Brain microvascular endothelial cell (primary cell): ENCODE data around the gene MROH2A.

Experiments
- DNase-seq: peaks from one replicate; pipeline ENCODE4 v3.0.0-alpha.2; 2020
- H3K27ac ChIP-seq: fragments of 250-450 bp; sonication (Bioruptor Pico); 2 replicates; pipeline ENCODE4 v1.5.1; 2020; ENCODE audit warnings: mild to moderate bottlenecking, moderate library complexity
- H3K27me3 ChIP-seq: fragments of 250-450 bp; sonication (Bioruptor Pico); replicated peaks from 2 replicates; pipeline ENCODE4 v1.5.1; 2020; ENCODE audit warnings: mild to moderate bottlenecking
- H3K36me3 ChIP-seq: fragments of 250-450 bp; sonication (Bioruptor Pico); replicated peaks from 2 replicates; pipeline ENCODE4 v1.5.1; 2020; ENCODE audit warnings: mild to moderate bottlenecking
- H3K4me3 ChIP-seq: 2 replicates; pipeline ENCODE4 v1.5.1; 2011; ENCODE audit warnings: low read depth, mild to moderate bottlenecking, control low read depth, low read length, moderate library complexity
- in situ Hi-C: cut with HindIII; loops from 2 replicates; pipeline ENCODE4 v1.10.0; 2017; ENCODE audit warnings: low sequenced_read_pairs, low pct_ligation_motif_present
- TF ChIP-seq, protein P1 (sequence below): IDR thresholded peaks from 2 replicates; pipeline ENCODE4 v1.5.1; 2011; ENCODE audit warnings: low read depth, mild to moderate bottlenecking, moderate library complexity, low read length, control low read depth, inconsistent platforms; ENCODE audit errors: missing control alignments

Gene MROH2A

DNA sequence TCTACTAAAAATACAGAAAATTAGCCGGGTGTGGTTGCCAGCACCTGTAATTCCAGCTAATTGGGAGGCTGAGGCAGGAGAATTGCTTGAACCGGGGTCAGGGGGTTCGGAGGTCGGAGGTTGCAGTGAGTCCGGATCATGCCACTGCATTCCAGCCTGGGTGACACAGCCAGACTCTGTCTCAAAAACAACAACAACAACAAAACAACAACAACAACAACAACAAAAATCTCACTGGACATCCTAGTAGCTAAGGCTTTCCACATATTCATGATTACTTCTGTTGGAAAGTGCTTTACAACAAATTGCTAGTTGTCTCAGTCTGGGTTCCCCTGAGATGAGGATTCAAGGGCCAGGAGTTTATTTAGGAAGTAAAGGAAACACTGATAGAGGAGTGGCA is 4.3 kb upstream of the MROH2A start:
- no peak overlapping the region for H3K4me3 ChIP-seq
- in situ Hi-C loops, result no loop called here
- no peaks in the 10 kb centered on the region for H3K36me3 ChIP-seq
- H3K27me3 ChIP-seq, result no peaks in the 10 kb centered on the region
- H3K27ac ChIP-seq, result no peak overlapping the region
- no peak for DNase-seq
- TF ChIP-seq, protein P1, sequence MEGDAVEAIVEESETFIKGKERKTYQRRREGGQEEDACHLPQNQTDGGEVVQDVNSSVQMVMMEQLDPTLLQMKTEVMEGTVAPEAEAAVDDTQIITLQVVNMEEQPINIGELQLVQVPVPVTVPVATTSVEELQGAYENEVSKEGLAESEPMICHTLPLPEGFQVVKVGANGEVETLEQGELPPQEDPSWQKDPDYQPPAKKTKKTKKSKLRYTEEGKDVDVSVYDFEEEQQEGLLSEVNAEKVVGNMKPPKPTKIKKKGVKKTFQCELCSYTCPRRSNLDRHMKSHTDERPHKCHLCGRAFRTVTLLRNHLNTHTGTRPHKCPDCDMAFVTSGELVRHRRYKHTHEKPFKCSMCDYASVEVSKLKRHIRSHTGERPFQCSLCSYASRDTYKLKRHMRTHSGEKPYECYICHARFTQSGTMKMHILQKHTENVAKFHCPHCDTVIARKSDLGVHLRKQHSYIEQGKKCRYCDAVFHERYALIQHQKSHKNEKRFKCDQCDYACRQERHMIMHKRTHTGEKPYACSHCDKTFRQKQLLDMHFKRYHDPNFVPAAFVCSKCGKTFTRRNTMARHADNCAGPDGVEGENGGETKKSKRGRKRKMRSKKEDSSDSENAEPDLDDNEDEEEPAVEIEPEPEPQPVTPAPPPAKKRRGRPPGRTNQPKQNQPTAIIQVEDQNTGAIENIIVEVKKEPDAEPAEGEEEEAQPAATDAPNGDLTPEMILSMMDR, result no peak

DNA sequence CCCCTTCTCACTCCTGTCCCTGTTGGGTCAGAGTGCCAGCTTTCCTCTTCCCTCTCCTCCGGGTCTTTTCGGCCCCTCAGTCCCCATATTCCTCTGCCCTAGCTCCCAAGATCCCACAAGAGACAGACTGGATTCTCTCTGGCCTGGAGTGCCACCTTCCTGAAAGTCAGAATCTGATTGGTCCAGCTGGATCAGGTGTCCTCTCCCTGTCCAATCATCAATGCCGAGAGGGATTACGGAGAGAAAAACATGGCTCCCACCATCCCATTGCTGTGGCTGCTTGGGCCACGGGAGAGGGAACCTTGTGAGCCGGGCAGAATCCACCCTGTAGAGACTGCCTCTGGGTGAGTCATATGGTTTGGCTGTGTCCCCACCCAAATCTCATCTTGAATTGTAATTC is 2.7 kb upstream of the MROH2A start:
- Histone ChIP-seq H3K36me3 (no peaks in the 10 kb centered on the region), H3K4me3 (no peak overlapping the region), H3K27me3 (no peaks in the 10 kb centered on the region), H3K27ac (no peak overlapping the region)
- DNase-seq, result no peak
- in situ Hi-C loops, result no loop called here
- TF ChIP-seq, protein P1, result no peak

DNA sequence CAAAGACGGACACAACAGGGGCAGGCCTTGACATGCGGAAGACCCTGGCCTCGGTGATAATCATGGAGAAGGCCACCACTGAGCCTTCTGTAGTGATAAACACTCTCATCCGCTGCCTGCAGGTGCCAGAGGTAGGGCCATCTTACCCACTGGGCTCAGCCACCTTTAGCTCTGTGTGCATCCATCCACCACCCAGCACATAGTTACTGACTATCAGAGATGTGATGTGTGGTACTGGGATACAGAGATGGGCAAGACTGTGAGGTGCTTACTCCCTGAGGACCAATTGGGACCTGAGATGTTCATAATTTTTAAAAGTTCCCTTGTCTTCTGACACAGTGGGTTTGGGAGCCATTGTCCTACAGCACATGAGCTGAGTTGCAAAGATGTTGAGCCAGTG is 1.6 kb downstream of the MROH2A start:
- Histone ChIP-seq H3K27me3 (no peaks in the 10 kb centered on the region), H3K27ac (no peak overlapping the region), H3K36me3 (no peaks in the 10 kb centered on the region), H3K4me3 (no peak overlapping the region)
- TF ChIP-seq, protein P1, result no peak
- in situ Hi-C loops, result no loop called here
- no peak for DNase-seq

DNA sequence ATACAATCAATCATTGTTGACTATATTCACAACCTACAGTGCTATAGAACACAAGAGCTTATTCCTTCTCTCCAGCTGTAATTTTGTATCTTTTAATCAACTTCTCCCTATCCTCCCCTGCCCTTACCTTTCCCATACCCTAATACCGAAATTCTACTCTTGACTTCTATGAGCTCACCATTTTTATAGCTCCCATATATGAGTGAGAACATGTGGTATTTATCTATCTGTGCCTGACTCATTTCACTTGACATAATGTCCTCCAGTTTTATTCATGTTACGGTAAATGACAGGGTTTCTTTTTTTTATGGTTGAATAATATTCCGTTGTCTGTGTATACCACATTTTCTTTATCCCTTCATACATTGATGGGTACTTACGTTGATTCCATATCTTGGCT is 2.6 kb downstream of the MROH2A start:
- Histone ChIP-seq H3K27ac (no peak overlapping the region), H3K36me3 (no peaks in the 10 kb centered on the region), H3K4me3 (no peak overlapping the region), H3K27me3 (no peaks in the 10 kb centered on the region)
- in situ Hi-C loops, result no loop called here
- TF ChIP-seq, protein P1, result no peak
- no peak for DNase-seq

DNA sequence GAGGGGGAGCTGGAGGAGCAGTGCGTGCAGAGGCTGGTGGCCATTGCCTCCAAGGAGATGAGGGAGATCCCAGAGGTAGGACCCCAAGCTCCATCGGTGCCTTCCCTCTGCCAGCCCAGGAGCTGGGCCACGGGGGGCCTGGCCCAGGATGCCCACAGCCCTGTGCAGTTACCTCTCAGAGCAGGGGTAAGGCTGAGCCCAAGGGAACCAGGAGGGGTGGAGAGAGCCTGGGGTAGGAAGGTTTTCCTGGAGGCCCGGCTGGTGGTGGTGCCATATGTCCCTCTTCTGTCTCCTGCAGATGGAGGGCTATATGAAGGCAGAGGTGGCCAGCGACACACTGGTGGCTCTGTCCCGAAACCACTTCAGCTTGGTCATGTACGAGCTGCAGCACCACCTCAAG is 11.4 kb downstream of the MROH2A start:
- TF ChIP-seq, protein P1, result no peak
- no peak for DNase-seq
- H3K4me3 ChIP-seq, result no peak overlapping the region
- H3K27ac ChIP-seq, result no peak overlapping the region
- H3K36me3 ChIP-seq, result no peaks in the 10 kb centered on the region
- in situ Hi-C loops, result no loop called here
- no peaks in the 10 kb centered on the region for H3K27me3 ChIP-seq

DNA sequence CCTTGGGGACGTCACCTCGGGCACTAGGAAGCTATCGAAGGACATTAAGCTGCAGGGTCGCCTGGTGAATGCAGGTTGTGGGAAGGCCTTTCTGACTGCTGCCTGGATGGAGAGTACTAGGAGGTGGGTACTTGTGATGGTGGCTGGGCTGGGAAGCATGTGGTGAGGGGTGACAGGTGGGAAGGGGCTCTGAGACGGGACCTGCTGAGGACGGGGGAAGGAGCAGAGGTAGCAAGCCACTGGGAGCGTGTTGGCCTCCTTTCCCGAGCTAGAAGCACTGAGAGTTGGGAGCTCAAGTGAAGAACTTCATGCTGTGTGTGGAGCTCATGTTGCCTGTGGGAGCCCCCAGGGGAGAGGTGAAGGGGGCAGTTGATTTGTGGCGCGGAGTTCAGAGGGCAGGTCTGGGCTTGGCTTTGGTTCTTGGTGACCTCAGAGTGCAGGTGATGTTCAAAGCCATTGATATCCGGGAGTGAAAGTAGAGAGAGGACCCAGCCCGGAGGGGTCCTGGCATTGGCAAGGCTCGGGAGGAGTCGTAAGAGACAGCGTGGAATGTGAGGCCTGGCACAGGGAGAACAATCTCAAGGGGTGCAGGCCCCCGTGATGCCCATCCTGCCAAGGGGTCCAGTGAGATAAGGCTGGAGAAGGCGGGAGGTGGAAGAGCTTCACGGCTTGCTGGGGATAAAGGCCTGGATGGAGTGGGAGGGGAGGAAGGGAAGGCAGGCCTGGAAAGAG is 13.2 kb downstream of the MROH2A start:
- TF ChIP-seq, protein P1, result no peak
- no peaks in the 10 kb centered on the region for H3K36me3 ChIP-seq
- in situ Hi-C loops, result no loop called here
- no peak overlapping the region for H3K4me3 ChIP-seq
- H3K27ac ChIP-seq, result no peak overlapping the region
- no peaks in the 10 kb centered on the region for H3K27me3 ChIP-seq
- no peak for DNase-seq
